NCI-H748 treated with DMSO at 0.1 percent for 48 hours (cell line): Measurements from ENCODE around the gene LSM12.
"Not testable (repeated sequence)": the region's sequence is repeated elsewhere in the genome, so short reads cannot be mapped to it uniquely, and the experiment has no call there.

ENCODE experiments used
- DNase-seq: peaks from one replicate; lab custom pipeline; 2025; lab: John Stamatoyannopoulos, UW

The LSM12 gene

GRCh38 chr17:44007346-44008204, 58.9 kb downstream of the LSM12 start:
- DNase-seq, result no peak

GRCh38 chr17:44006598-44007345, 59.7 kb downstream of the LSM12 start:
- peak; percentile 86 for DNase-seq

- no peak for DNase-seq
Observed at GRCh38 chr17:44006272-44006597, 60.2 kb downstream of the LSM12 start.

- DNase-seq, result peak; percentile 36
Observed at GRCh38 chr17:44005527-44006271, 60.8 kb downstream of the LSM12 start.

- no peak for DNase-seq
Observed at GRCh38 chr17:44004761-44005526, 61.5 kb downstream of the LSM12 start.

- DNase-seq, result no peak
Observed at GRCh38 chr17:44004077-44004760, 62.3 kb downstream of the LSM12 start, which contains the start of gene NAGS. NAGS (plus strand) TSS chr17:44004622; CDS start chr17:44004664, 42 bp downstream.

- no peak for DNase-seq
Observed at GRCh38 chr17:44002141-44002848, 64.2 kb downstream of the LSM12 start.

- DNase-seq, result no peak
Observed at GRCh38 chr17:44001461-44001920, 65.0 kb downstream of the LSM12 start.

- no peak for DNase-seq
Observed at GRCh38 chr17:44000871-44001460, 65.5 kb downstream of the LSM12 start.

- no peak for DNase-seq
Observed at GRCh38 chr17:44000141-44000860, 66.2 kb downstream of the LSM12 start.

GRCh38 chr17:43999024-43999423, 67.4 kb downstream of the LSM12 start:
- DNase-seq, result no peak

GRCh38 chr17:43998552-43998951, 67.9 kb downstream of the LSM12 start:
- no peak for DNase-seq

- DNase-seq, result not testable (repeated sequence)
Observed at GRCh38 chr17:43997180-43997579, 69.3 kb downstream of the LSM12 start.

GRCh38 chr17:43995150-43995471, 71.4 kb downstream of the LSM12 start:
- DNase-seq, result no peak

GRCh38 chr17:43994272-43995149, 72.0 kb downstream of the LSM12 start:
- DNase-seq, result peak; percentile 44

- no peak for DNase-seq
Observed at GRCh38 chr17:43992641-43993040, 73.8 kb downstream of the LSM12 start.

GRCh38 chr17:43988301-43988700, 78.2 kb downstream of the LSM12 start:
- no peak for DNase-seq
